Prostate gland (tissue), 2 donors: Measurements from ENCODE around the gene RNF128.

Source experiments
- CTCF ChIP-seq, 4 experiments: fragments of 200-600 bp in 2 of 4; fragments of 450-650 bp in 2 of 4; sonication (generic) in 2 of 4; IDR thresholded peaks; 1 replicate in 3 of 4; 2 replicates in 1 of 4; pipeline ENCODE4 v1.5.1; 2016 to 2019; ENCODE audit warnings: antibody characterized with exemption in 4 of 4, mild to moderate bottlenecking in 2 of 4, moderate library complexity in 2 of 4
- POLR2A ChIP-seq: fragments of 450-650 bp; IDR thresholded peaks from one replicate; pipeline ENCODE4 v1.6.1; 2016; ENCODE audit warnings: antibody characterized with exemption, mild to moderate bottlenecking
- POLR2AphosphoS5 ChIP-seq: sonication (generic); formaldehyde crosslinking; IDR thresholded peaks from one replicate; pipeline ENCODE4 v1.6.1; 2017; ENCODE audit warnings: antibody characterized with exemption

GRCh38 chrX:106725931-106726330 lies 570 bp upstream of the RNF128 start:
- no peak for TF ChIP-seq CTCF (IDR thresholded peaks at IDR 0.05)
- no peak for TF ChIP-seq POLR2A
- no peak for TF ChIP-seq POLR2AphosphoS5
